Stimulated activated CD8-positive, alpha-beta memory T cell treated with anti-CD3 and anti-CD28 coated beads, Interleukin-15, amount 100 ng/mL, for 24 hours (primary cell): ENCODE measurements around the gene NPR2.

Experiments
- DNase-seq: peaks from one replicate; pipeline ENCODE4 v3.0.0-alpha.2; 2020; ENCODE audit warnings: low read depth

Gene NPR2

DNA sequence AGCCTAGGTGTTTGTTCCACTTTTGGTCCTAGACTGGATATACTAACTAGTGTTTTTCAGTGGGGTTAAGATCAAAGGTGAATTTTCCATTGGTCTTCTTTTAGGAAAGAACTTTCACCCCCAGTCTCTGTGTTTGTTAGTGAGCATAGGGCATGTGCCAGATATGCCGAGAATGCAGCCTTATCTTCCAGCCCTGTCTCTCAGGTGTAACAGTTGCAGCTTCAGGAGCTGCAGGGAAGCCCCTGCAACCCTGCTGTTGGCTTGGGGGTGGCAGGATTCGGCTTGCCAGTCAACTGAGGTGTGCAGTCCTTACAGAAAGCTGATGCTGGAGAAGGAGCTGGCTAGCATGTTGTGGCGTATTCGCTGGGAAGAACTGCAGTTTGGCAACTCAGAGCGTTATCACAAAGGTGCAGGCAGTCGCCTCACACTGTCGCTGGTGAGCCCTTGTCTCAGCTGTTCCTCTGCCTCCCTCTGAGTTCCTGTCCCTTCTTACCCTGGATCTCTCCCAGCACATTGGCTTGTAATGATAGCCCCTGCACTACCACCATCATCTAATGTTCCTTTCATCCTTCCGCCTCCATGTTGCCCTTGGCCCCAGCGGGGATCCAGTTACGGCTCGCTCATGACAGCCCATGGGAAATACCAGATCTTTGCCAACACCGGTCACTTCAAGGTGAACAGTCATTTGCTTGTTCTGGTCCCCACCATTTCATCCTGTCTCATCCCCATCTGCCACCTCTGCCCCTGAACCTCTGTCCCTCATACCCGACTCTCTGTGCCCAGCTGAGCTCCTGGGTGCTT is 10.1 kb downstream of the NPR2 start:
- DNase-seq = no peak

DNA sequence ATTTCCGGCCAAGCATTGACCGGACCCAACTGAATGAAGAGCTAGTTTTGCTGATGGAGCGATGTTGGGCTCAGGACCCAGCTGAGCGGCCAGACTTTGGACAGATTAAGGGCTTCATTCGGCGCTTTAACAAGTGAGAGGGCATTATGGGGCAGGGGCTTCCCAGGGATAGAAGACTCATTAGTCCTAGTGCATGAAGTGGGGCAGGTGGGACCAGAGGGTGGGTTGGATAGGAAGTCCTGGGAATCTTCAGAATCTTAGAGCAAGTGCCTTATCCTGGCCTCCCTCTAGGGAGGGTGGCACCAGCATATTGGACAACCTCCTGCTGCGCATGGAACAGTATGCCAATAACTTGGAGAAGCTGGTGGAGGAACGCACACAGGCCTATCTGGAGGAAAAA is 14.7 kb downstream of the NPR2 start:
- DNase-seq = no peak

GRCh38 chr9:35808433-35808832 is 17.0 kb downstream of the NPR2 start:
- DNase-seq = no peak

DNA sequence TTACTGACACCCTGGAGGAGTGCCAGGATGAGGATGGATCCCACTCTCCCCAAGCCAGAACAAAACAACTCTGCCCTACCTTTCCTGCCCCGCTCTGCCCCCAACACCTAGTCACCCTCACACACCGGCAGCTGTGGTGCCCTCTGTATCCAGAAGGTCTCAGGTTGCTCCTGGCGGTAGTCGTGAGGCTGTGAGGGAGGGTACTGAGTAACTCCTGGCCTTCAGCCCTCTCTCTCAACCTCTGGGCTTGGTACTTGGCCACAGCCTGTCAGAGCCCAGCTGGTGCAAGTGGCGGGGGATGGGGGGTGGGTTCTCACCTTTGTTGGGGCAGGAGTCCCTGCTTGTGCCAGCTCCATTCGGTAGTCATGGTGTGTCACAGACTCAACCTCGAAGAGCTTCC is 18.7 kb downstream of the NPR2 start:
- DNase-seq = no peak

DNA sequence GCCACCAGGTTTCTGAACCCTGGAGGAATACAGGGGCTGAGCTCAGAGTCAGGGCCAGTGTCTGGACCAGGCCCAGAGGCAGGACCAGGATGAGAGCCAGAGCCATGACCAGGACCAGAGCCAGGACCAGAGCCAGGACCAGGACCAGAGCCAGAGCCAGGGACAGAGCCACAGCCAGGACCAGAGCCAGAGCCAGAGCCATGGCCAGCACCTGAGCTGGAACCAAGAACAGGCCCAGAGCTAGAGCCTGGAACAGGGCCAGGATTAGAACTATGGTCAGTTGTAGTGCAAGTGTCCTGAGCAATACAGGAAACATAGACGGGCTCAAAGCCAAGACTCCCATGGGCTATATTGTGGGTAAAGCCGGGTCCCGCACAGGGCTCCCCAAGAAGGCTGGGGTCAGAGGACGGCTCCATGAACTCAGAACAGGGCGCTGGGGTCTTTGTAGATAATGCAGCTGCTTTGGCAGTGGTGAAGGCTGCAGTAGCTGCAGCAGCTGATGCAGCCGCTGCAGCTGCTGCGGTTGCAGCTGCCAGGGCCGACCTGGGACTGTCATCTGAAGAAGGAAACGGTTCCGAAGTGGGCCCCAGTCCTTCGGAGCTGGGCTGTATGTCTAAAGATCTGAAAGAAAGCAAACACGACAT is 20.1 kb downstream of the NPR2 start:
- DNase-seq = no peak

DNA sequence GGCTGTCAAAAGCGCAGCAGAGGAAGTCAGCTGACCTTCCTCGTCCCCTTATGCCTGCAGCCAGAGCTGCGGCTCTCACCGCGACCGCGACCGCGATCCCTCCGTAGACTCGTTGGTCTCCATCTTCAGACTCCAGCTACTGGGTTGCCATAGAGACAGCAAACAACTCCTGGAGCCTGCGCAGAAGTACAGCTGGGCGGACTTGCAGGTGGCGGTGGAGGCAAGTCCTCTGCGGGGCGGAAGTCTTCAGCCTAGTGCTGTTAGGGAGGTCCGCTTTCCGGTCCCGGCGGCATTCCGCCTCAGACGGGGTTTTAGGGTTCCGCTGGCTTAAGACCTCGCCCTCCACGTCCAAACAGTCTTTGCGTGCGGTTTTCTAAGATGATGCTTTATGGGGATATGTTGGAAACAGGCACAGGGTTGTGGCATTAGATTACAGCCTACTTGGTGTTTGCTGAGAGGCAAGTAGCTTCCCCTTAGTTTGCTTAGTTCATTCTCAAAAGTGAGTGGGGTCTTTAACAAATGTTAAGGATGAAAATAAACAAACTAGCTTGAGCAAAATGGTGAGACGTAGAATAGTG is 20.7 kb downstream of the NPR2 start, which contains the start of gene SPAG8:
SPAG8 (minus strand) TSS at position 238 of the 578 bp plus-strand sequence; CDS start at position 123, 115 bp downstream.
- DNase-seq = peak; percentile 74

DNA sequence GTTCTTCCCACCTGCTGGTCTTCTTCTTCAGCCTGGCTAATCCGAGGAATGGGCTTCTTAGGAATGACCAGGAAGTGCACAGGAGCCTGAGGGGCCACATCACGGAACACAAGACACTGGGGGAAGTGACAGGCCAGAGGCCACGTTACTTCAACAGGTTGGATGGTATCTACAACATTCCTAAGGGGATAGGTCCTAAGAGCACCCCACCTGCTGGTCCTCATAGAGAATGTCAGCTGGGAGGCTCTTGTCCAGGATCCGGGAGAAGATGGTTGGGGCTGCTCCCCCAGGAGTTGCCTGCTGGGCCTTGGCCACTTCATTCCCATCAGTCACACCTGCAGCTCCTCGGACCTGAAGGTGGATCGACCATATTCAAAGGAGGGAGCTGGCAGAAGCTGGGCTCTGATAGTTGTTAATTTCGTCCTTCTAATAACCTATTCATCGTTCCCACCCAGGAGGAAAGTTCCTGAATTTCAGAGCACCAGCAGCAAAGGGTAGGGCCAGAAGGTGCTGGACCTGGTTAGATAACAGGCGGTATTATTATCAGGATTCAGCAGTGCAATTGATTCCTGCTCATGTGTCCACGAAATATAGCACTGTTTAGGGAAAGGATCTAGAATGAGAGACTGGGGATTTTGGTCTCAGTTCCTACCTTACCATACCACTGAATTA is 22.2 kb downstream of the NPR2 start:
- DNase-seq = no peak

- DNase-seq = no peak
Observed at GRCh38 chr9:35814106-35814840, 22.9 kb downstream of the NPR2 start.

DNA sequence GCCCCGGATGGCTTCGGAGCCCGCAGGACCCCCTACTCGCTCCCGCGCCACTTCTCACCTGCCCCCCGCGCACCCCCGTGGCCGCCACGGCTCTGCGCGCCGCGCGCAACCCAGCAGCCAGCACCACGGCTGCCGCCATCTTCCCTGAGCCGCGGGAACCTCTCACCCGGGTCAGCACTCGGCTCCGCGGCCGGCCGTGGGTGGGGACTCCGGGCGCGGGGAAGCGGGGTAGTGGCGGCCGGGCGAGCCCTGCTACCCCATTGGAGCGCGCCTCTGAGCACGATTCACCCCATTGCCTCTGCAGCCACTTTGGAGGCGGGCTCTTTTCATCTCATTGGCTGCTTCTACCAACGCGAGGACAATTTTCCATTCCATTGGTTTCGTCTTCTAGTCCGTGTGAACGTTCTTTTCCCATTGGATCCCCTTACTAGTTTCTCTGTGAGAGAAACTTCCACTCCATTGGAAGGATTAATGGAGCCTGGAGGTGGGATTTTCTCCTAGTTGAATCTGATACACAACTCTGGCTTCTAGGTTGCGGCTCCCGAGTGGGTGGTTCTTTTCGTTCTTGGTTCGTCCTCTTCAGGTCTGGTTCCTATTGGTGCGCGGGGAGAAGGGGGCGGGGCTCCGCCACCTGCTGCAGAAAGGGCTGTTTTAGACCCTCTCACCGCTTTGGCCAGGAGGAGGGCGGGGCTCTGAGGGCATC is 23.6 kb downstream of the NPR2 start, which contains the start of gene HINT2:
HINT2 (minus strand) TSS at position 202 of the 703 bp plus-strand sequence; CDS start at position 139, 63 bp downstream.
- DNase-seq = peak; percentile 90

GRCh38 chr9:35816708-35817107 is 25.3 kb downstream of the NPR2 start:
- DNase-seq = no peak

- no peak for DNase-seq
Observed at GRCh38 chr9:35818341-35818740, 26.9 kb downstream of the NPR2 start.

DNA sequence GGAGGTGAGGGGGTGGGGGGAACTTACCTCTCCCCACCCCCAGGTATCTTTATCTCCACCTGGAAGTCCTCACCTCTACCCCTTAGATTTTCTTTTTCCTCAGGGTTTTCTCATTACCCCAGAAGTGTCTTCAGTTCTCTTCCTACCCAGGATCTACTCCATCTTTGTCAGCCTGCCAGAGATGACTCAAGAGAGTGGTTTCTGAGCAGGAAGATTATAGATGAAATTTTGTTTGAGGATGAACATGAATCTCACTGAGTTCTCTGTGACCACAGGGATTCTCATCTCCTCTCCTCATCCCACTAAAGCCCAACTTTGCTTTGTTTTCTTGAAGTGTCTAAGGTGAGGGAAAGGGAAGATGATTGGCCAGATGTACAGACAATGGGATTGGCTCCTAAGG is 28.7 kb downstream of the NPR2 start:
- DNase-seq = no peak

DNA sequence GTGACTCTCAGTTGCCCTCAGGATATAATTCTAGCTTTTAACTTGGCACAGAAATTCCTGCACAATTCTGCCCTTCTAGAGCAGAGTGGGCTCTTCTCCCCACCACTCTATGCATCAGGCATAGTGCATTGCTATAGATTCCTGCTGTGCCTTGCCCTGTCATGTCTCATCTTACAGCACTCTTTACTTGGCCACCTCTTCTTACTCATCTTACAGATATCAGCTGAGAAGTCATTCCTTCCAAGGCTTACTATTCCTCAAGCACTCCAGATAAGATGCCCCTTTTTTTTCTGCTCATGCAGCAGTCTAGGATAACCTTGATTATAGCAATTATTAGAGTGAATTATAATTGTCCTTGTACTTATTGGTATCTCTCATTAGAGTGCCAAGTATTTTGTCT is 31.5 kb downstream of the NPR2 start:
- no peak for DNase-seq

DNA sequence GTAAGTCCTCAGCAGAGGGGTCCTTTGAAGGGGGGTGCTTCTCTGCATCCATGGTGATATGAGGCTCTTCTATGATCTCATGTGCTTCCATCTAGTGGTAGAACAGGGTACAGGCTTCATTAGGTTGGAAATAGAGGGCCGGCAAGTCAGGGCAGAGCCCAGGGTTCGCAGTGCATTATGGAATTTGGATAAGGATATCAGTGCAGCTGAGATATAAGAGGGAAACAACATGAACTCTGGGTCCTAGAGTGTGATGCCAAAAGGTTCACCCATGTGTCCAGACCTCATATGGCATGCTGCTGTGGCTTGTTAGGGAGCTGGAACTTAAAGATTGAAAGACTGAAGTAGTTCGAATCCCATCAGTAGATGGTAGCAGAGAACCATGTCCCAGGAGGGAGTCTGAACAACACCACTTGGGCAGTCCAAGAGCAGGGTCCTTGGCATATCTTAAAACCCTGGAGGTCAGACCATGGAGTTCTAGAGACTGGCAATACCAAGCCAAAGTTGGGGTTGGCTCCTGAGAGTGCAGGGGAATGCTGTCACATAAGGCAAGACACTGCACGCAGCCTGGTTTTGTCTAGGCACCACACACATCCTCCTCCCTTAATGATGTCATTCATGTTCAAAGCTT is 34.8 kb downstream of the NPR2 start:
- no peak for DNase-seq

GRCh38 chr9:35827486-35827885 is 36.1 kb downstream of the NPR2 start:
- no peak for DNase-seq

DNA sequence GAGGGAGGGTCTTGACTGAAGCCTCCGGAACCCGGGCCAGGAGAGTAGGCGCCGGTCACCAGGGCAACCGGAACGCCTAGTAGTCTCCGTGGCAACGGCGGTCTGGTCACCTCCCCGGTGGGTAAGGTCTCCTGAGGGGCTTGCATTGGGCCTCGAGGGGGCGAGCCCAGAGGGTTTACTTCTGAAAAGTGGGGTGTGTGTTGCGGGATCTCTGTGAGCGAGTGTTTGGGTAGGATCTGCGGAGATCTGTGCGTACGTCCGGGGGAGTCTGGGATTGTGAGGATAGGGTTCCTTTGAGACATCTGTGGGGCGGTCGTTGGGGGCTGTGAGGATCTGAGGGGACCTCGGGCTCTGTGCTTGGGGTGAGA is 37.3 kb downstream of the NPR2 start, which contains the start of gene FAM221B:
FAM221B (minus strand) TSS at position 17 of the 368 bp plus-strand sequence. CDS start 2,571 bp downstream, outside the sequence.
- no peak for DNase-seq

GRCh38 chr9:35829084-35829763 is 37.8 kb downstream of the NPR2 start, which contains the start of gene TMEM8B:
TSS of gene TMEM8B (plus strand) at chr9:35829228. CDS start at chr9:35829448, 220 bp downstream.
- DNase-seq = peak; percentile 76

DNA sequence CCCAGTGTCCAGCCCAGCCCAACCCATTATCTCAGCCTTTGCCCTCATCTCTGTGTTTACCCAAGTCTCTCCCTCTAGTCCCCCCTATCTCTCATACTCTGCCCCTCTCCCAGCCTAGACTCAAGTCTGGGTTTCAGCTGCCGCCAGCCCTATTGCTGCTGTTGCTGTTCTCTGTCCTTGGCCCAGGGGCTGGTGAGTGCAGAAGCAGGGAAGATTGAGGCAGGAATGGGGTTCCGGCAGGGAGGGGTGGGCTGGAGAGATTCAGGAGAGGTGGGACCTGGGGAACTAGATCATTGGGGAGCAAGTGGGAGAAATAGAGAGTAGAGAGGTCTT is 38.3 kb downstream of the NPR2 start:
- no peak for DNase-seq

DNA sequence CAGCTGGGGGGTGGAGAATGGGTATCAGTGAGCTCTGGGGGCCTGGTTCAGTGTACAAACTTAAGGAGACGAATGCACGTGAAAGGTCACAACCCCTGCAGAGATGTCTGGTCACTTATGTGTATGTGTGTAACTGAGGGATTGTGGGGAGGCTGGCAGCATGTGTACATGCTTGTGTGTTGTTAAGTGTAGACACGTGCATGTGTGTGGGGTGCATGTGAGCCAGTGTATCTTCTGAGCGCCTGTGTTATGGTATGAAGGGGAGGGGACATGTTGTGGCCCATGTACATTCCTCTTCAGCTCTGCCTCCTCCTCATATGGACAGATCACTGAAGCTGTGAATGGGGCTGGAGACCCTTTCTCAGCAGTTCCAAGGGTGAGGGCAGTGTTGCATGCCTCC is 39.6 kb downstream of the NPR2 start:
- no peak for DNase-seq

DNA sequence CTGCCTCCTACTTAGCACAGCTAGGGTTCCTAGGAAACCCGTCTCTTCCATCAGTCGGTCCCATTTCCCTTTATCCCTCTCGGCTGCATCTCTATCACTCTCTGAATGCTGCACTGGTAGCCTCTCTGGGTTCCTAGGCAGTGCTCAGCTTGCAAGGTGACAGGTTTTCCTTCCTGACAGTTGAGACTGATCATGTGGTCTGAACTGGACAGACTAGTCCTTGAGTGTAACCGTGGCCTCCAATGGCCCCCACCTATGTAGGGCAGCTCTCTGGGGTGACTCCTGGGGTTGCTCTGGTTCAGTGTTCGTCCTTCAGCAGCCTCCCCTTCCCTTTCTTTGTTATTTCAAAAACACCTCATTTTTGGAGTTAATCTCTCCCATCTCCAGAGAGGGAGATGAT is 41.4 kb downstream of the NPR2 start:
- no peak for DNase-seq
